DOHH2 (cell line): Measurements from ENCODE around the gene SEMA4D.

Experiments
- H3F3A ChIP-seq: fragments of 200-600 bp; sonication (generic), shearing (Covaris generic); 2 replicates; pipeline ENCODE4 v1.6.0; 2016; ENCODE audit warnings: antibody characterized with exemption, mild to moderate bottlenecking; ENCODE audit not compliant: control insufficient read depth, insufficient read depth
- H3K27ac ChIP-seq: fragments of 200-600 bp; sonication (generic); 2 replicates; pipeline ENCODE4 v1.5.1; 2014; ENCODE audit warnings: low read depth, mild to moderate bottlenecking, low read length, moderate library complexity
- H3K27me3 ChIP-seq: fragments of 200-600 bp; sonication (generic); 2 replicates; pipeline ENCODE4 v1.6.1; 2014; ENCODE audit warnings: mild to moderate bottlenecking, low read length, mixed read lengths; ENCODE audit not compliant: control insufficient read depth
- H3K36me3 ChIP-seq: fragments of 200-600 bp; sonication (generic); 2 replicates; pipeline ENCODE4 v1.6.1; 2014; ENCODE audit warnings: mild to moderate bottlenecking, low read length, moderate library complexity, mixed read lengths; ENCODE audit not compliant: control insufficient read depth
- H3K4me1 ChIP-seq: fragments of 200-600 bp; sonication (generic); 2 replicates; pipeline ENCODE4 v1.6.1; 2014; ENCODE audit warnings: mild to moderate bottlenecking, low read length, mixed read lengths; ENCODE audit not compliant: control insufficient read depth
- H3K4me2 ChIP-seq: fragments of 200-600 bp; sonication (generic); 2 replicates; pipeline ENCODE4 v1.6.0; 2014; ENCODE audit warnings: mild to moderate bottlenecking, low read length, moderate library complexity
- H3K4me3 ChIP-seq: fragments of 200-600 bp; sonication (generic); 2 replicates; pipeline ENCODE4 v1.5.1; 2014; ENCODE audit warnings: mild to moderate bottlenecking, low read length, mixed read lengths
- H3K79me2 ChIP-seq: fragments of 200-600 bp; sonication (generic); 2 replicates; pipeline ENCODE4 v1.6.1; 2014; ENCODE audit warnings: mild to moderate bottlenecking, low read length, mixed read lengths; ENCODE audit not compliant: control insufficient read depth
- H3K9me2 ChIP-seq: fragments of 200-600 bp; sonication (generic); replicated peaks from 2 replicates; pipeline ENCODE4 v1.6.1; 2014; ENCODE audit warnings: mild to moderate bottlenecking, low read length, mixed read lengths; ENCODE audit not compliant: control insufficient read depth
- H3K9me3 ChIP-seq: fragments of 200-600 bp; sonication (generic); 2 replicates; pipeline ENCODE4 v1.6.1; 2014; ENCODE audit warnings: antibody characterized with exemption, low read length, mixed read lengths; ENCODE audit not compliant: control insufficient read depth, insufficient read depth
- H4K20me1 ChIP-seq: fragments of 200-600 bp; sonication (generic); 2 replicates; pipeline ENCODE4 v1.6.0; 2014; ENCODE audit warnings: low read depth, mild to moderate bottlenecking, antibody characterized with exemption, low read length, moderate library complexity; ENCODE audit not compliant: control insufficient read depth, insufficient read depth
- CTCF ChIP-seq: fragments of 200-600 bp; sonication (generic); IDR thresholded peaks from one replicate; pipeline ENCODE4 v1.5.1; 2014; ENCODE audit warnings: antibody characterized with exemption, mild to moderate bottlenecking, low read depth, low read length; ENCODE audit not compliant: poor library complexity, severe bottlenecking
- EZH2phosphoT487 ChIP-seq: fragments of 200-600 bp; sonication (generic); IDR thresholded peaks from 2 replicates; pipeline ENCODE4 v1.6.1; 2017; ENCODE audit warnings: borderline replicate concordance, mild to moderate bottlenecking, antibody characterized with exemption, low read length, moderate library complexity, mixed read lengths

The SEMA4D gene

GRCh38 chr9:89398621-89399020 lies 99.3 kb downstream of the SEMA4D start:
- Histone ChIP-seq H3K36me3 (no peaks in the 10 kb centered on the region), H3K27ac (no peak overlapping the region), H3K4me3 (no peak overlapping the region), H3K9me3 (no peaks in the 10 kb centered on the region), H3F3A (peaks cover 6% of the 10 kb centered on the region; the same call in 1 of the 2 replicates), H4K20me1 (peaks cover 10% of the 10 kb centered on the region), H3K9me2 (no peaks in the 10 kb centered on the region), H3K4me2 (no peak overlapping the region), H3K4me1 (peaks cover 18% of the 10 kb centered on the region), H3K79me2 (no peaks in the 10 kb centered on the region), H3K27me3 (no peaks in the 10 kb centered on the region)
- no peak for TF ChIP-seq EZH2phosphoT487
- TF ChIP-seq CTCF = no peak

GRCh38 chr9:89397471-89397870 lies 100.4 kb downstream of the SEMA4D start:
- no peaks in the 10 kb centered on the region for H3K79me2 ChIP-seq
- no peaks in the 10 kb centered on the region for H3K27me3 ChIP-seq
- H3K36me3 ChIP-seq = no peaks in the 10 kb centered on the region; the same call in 1 of the 2 replicates
- no peak overlapping the region for H3K4me3 ChIP-seq
- no peaks in the 10 kb centered on the region for H3K9me2 ChIP-seq
- peaks cover 6% of the 10 kb centered on the region; the same call in 1 of the 2 replicates for H3F3A ChIP-seq
- H3K4me1 ChIP-seq = peaks cover 18% of the 10 kb centered on the region
- TF ChIP-seq CTCF (no peak), EZH2phosphoT487 (no peak)
- H3K4me2 ChIP-seq = no peak overlapping the region
- no peaks in the 10 kb centered on the region for H3K9me3 ChIP-seq
- H3K27ac ChIP-seq = no peak overlapping the region
- H4K20me1 ChIP-seq = peaks cover 10% of the 10 kb centered on the region

- Histone ChIP-seq H3K4me3 (no peak overlapping the region), H4K20me1 (peaks cover 5% of the 10 kb centered on the region), H3K9me2 (no peaks in the 10 kb centered on the region), H3K27ac (no peak overlapping the region), H3K36me3 (no peaks in the 10 kb centered on the region; the same call in 1 of the 2 replicates), H3K4me2 (no peak overlapping the region), H3K27me3 (no peaks in the 10 kb centered on the region), H3K79me2 (no peaks in the 10 kb centered on the region), H3K4me1 (peaks cover 13% of the 10 kb centered on the region), H3F3A (peaks cover 6% of the 10 kb centered on the region; the same call in 1 of the 2 replicates), H3K9me3 (no peaks in the 10 kb centered on the region)
- no peak for TF ChIP-seq EZH2phosphoT487
- no peak for TF ChIP-seq CTCF
Measured at GRCh38 chr9:89395931-89396710, 101.8 kb downstream of the SEMA4D start.
